SK-N-MC (cell line): ENCODE data around the gene RAB11B.
"Not testable (repeated sequence)": the region's sequence is repeated elsewhere in the genome, so short reads cannot be mapped to it uniquely, and the experiment has no call there.

ENCODE experiments used
- EZH2 ChIP-seq: fragments of 200-600 bp; sonication (generic); IDR thresholded peaks from one replicate; pipeline ENCODE4 v1.6.1; 2017; ENCODE audit warnings: antibody characterized with exemption
- POLR2AphosphoS5 ChIP-seq: IDR thresholded peaks from 2 replicates; pipeline ENCODE4 v1.6.1; 2012; ENCODE audit warnings: mild to moderate bottlenecking, low read depth, low read length, borderline replicate concordance

- TF ChIP-seq EZH2, POLR2AphosphoS5: not testable (repeated sequence)
These were observed 35.2 kb downstream of the RAB11B start for GRCh38 chr19:8425331-8425730.
